Lung (tissue), 12 donors: ENCODE data around the gene ASB18. TPM values are rescaled to one million over a fixed set of nuclear protein-coding genes. Genes with fewer than 3 reads are reported as not detected.

Experiments used
- ATAC-seq: fragments of 200-7000 bp; cut with Tn5 transposase; one replicate; pipeline ENCODE4 v1.9.1; 2020; ENCODE audit warnings: moderate number of reproducible peaks; ENCODE audit not compliant: insufficient read depth, low FRiP score
- DNase-seq, 3 donors: peaks; one replicate each; pipeline ENCODE4 v3.0.0-alpha.2; 2013 to 2017
- H3K27ac ChIP-seq, 2 donors: one replicate each; pipeline ENCODE4 v1.5.1; 2013; ENCODE audit warnings: mild to moderate bottlenecking in 2 of 2, moderate library complexity in 2 of 2, control low read depth in 1 of 2, inconsistent platforms in 1 of 2, low read depth in 1 of 2, low read length in 1 of 2
- H3K27me3 ChIP-seq, 3 donors: one replicate each; pipeline ENCODE4 v1.5.1; 2013; ENCODE audit warnings: low read length in 2 of 3; ENCODE audit not compliant: control insufficient read depth in 3 of 3, insufficient read depth in 3 of 3
- H3K36me3 ChIP-seq, 4 donors: one replicate each; pipeline ENCODE4 v1.5.1; 2013; ENCODE audit warnings: low read length in 4 of 4, mild to moderate bottlenecking in 1 of 4, moderate library complexity in 1 of 4; ENCODE audit not compliant: control insufficient read depth in 4 of 4, insufficient read depth in 4 of 4
- H3K4me1 ChIP-seq, 5 donors: one replicate each; pipeline ENCODE4 v1.5.1; 2013; ENCODE audit warnings: low read length in 5 of 5, mild to moderate bottlenecking in 2 of 5, moderate library complexity in 1 of 5; ENCODE audit not compliant: control insufficient read depth in 5 of 5, insufficient read depth in 5 of 5
- H3K4me3 ChIP-seq: one replicate; pipeline ENCODE4 v1.5.1; 2013; ENCODE audit warnings: mild to moderate bottlenecking, control low read depth, moderate library complexity
- H3K9ac ChIP-seq, 2 donors: one replicate each; pipeline ENCODE4 v1.5.1; 2013; ENCODE audit warnings: low read length in 2 of 2, control low read depth in 1 of 2; ENCODE audit not compliant: insufficient read depth in 1 of 2
- H3K9me3 ChIP-seq, 4 donors: one replicate each; pipeline ENCODE4 v1.5.1; 2013; ENCODE audit warnings: low read length in 3 of 4, mild to moderate bottlenecking in 1 of 4, moderate library complexity in 1 of 4; ENCODE audit not compliant: control insufficient read depth in 4 of 4, insufficient read depth in 3 of 4
- WGBS, 2 donors: extraction: QIAGEN DNeasy Blood & Tissue Kit; methylation state at CpG; one replicate each; pipeline ENCODE4 v1.1.7; 2013; 5-methylcytosine and 5-hydroxymethylcytosine counted together
- polyA plus RNA-seq, 2 donors: library from polyadenylated mRNA; stranded (reverse); fragments of 200-250 nt; gene quantifications; one replicate each; pipeline ENCODE4 v1.2.1, GENCODE V29; 2013
- total RNA-seq, 2 donors: library from RNA; depleted of rRNA in 1 of 2; stranded (reverse); fragments of >200 nt in 1 of 2; gene quantifications; one replicate each; pipeline ENCODE4 v1.2.1, GENCODE V29; 2014 to 2021
- TF ChIP-seq, protein P1 (sequence below): IDR thresholded peaks from 2 replicates; pipeline ENCODE4 v1.5.1; 2012; ENCODE audit warnings: mild to moderate bottlenecking; ENCODE audit errors: control extremely low read depth, extremely low read depth
- donor health status: control.
- donor health status: control.
- donor health status: Bipolar disorder and iron deficiency.
- donor health status: healthy.
- donor health status: DM: yes; HTN: yes; CAD: no.

ASB18 gene
- total and polyA plus RNA-seq, 4 donors, result not detected

DNA sequence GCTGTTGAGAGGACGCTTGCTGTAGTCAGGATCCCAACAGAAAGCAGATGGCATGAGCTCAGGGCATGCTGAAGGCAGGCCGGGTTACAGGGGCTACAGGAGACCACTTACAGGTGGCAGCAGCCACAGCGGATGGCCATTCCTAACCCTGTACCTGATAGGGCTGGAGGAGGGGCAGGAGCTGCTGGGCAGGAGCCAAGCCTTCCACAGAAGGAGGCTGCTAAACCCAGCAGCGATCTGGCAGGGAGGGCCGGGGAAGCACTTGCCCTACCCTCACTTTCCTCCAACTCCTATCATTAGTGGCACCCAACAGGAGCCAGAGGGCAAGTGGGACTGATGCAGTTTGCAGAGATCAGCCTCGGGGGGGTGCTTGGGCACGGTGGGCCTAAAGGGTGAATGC, 2.0 kb downstream of the ASB18 start:
- TF ChIP-seq, protein P1, sequence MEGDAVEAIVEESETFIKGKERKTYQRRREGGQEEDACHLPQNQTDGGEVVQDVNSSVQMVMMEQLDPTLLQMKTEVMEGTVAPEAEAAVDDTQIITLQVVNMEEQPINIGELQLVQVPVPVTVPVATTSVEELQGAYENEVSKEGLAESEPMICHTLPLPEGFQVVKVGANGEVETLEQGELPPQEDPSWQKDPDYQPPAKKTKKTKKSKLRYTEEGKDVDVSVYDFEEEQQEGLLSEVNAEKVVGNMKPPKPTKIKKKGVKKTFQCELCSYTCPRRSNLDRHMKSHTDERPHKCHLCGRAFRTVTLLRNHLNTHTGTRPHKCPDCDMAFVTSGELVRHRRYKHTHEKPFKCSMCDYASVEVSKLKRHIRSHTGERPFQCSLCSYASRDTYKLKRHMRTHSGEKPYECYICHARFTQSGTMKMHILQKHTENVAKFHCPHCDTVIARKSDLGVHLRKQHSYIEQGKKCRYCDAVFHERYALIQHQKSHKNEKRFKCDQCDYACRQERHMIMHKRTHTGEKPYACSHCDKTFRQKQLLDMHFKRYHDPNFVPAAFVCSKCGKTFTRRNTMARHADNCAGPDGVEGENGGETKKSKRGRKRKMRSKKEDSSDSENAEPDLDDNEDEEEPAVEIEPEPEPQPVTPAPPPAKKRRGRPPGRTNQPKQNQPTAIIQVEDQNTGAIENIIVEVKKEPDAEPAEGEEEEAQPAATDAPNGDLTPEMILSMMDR, result no peak
- no peak for DNase-seq
- Histone ChIP-seq H3K4me3 (no peak overlapping the region), H3K27me3 (peaks cover 0 to 27% (median 0%) of the 10 kb centered on the region in 3 donors), H3K9me3 (peaks cover 0 to 15% (median 0%) of the 10 kb centered on the region in 4 donors), H3K36me3 (no peaks in the 10 kb centered on the region), H3K4me1 (no peaks in the 10 kb centered on the region), H3K9ac (no peak overlapping the region), H3K27ac (peak overlapping the region in 1 of 2 donors; percentile 55)
- no peak for ATAC-seq
- 87 to 90% methylated on average over 7 of the region's 7 CpGs for WGBS, 2 donors

DNA sequence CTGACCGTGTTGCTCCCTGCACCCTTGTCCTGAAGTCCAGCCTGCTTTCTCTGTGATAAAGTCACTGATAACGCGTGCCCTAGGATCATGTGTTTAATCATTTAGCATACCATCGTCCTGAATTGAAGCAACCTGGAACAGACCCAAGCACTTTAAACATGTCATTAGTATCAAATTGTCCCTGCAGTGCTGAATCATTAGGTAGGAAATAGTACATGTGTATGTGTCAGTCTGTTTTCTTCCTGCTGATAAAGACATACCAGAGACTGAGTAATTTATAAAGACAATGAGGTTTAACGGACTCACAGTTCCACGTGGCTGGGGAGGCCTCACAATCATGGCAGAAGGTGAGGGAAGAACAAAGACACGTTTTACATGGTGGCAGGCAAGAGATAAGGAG, 2.8 kb downstream of the ASB18 start:
- peaks cover 0 to 25% (median 0%) of the 10 kb centered on the region in 3 donors for H3K27me3 ChIP-seq
- H3K9ac ChIP-seq, result no peak overlapping the region
- H3K36me3 ChIP-seq, result no peaks in the 10 kb centered on the region
- H3K27ac ChIP-seq, result peak overlapping the region in 1 of 2 donors; percentile 76
- 54 to 63% methylated on average over 7 of the region's 7 CpGs for WGBS, 2 donors
- TF ChIP-seq, protein P1, result no peak
- ATAC-seq (no peak), DNase-seq (no peak)
- no peak overlapping the region for H3K4me3 ChIP-seq
- peaks cover 0 to 15% (median 0%) of the 10 kb centered on the region in 4 donors for H3K9me3 ChIP-seq
- H3K4me1 ChIP-seq, result no peaks in the 10 kb centered on the region

DNA sequence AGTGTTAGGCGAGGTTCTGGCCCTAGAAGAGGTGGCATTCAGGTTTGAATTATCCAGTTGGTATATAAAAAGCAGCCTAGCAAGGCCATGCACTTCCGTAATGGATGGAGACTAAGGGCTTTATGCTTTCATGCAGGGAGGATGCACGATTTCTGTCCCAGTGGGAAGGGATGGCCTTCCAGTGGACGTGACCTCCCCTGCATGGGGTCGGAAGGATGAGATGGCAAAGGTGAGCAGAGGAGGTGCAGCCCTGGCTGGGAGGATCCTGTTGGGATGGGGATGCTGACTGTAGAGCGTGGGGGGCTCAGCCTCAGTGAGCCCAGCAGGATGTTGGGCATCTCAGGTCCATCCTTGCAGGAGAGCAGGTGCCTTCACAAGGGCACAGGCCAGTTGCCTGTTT, 4.8 kb downstream of the ASB18 start:
- Histone ChIP-seq H3K9ac (no peak overlapping the region), H3K27me3 (peaks cover 0 to 26% (median 0%) of the 10 kb centered on the region in 3 donors), H3K4me3 (no peak overlapping the region), H3K4me1 (no peaks in the 10 kb centered on the region), H3K36me3 (no peaks in the 10 kb centered on the region), H3K9me3 (peaks cover 0 to 11% (median 0%) of the 10 kb centered on the region in 4 donors), H3K27ac (no peak overlapping the region)
- ATAC-seq (no peak), DNase-seq (no peak)
- TF ChIP-seq, protein P1, result no peak
- 85 to 89% methylated on average over 6 of the region's 6 CpGs for WGBS, 2 donors

DNA sequence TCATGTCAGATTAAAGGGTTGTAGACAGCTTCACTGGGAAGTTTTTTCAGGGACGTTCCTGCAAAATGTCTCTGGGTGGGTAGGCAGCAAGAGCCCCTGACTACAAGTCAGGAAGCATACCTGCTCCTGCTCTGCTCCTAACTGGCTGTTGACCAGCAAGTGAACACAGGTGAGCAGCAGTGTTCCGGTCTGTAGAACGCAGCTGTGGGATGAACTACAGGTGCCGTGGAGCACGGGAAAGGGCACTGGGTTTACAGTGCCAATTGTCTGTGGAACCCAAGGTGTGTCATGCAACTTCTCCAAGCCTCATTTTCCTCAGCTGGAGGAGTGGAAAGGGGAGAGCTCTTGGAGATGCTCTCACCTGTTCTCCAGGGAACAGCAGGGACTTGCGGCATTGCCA, 6.6 kb downstream of the ASB18 start:
- Histone ChIP-seq H3K9ac (no peak overlapping the region), H3K36me3 (no peaks in the 10 kb centered on the region), H3K27me3 (peaks cover 0 to 16% (median 0%) of the 10 kb centered on the region in 3 donors), H3K4me1 (no peaks in the 10 kb centered on the region), H3K4me3 (no peak overlapping the region), H3K27ac (peak overlapping the region in 1 of 2 donors; percentile 55), H3K9me3 (peaks cover 0 to 8% (median 0%) of the 10 kb centered on the region in 4 donors)
- no peak for DNase-seq
- no peak for ATAC-seq
- TF ChIP-seq, protein P1, result no peak
- WGBS, 2 donors, result 81 to 94% methylated on average over 6 of the region's 6 CpGs
